Measurements from ENCODE around the gene AKAP8L. TPM values are rescaled to one million over a fixed set of nuclear protein-coding genes. Genes with fewer than 3 reads are reported as not detected.
A peak's percentile ranks its signal among the peaks of the same experiment; 100 is the strongest.

AKAP8L gene
- total and polyA plus RNA-seq, 8 donors = 32.7 to 239 (median 52.6) TPM

GRCh38 chr19:15437355-15438123 is 18.8 kb upstream of the AKAP8L start:
- intact Hi-C loops (cut with DNase I) = no loop called here
- DNase-seq = no peak
- no peak for FAIRE-seq
- H3K9me3 ChIP-seq = no peaks in the 10 kb centered on the region
- H3K4me3 ChIP-seq = no peak overlapping the region
- H3K4me1 ChIP-seq = peaks cover 0 to 4% (median 0%) of the 10 kb centered on the region in 3 donors
- no peaks in the 10 kb centered on the region for H3K27me3 ChIP-seq
- peak in 1 of 4 donors; percentile 2 for ATAC-seq
- no peak for TF ChIP-seq CTCF (IDR thresholded peaks at IDR 0.05)
- H3K36me3 ChIP-seq = no peaks in the 10 kb centered on the region
- 60 to 70% methylated on average over 10 of the region's 10 CpGs for WGBS, 2 donors
- H3K27ac ChIP-seq = peak overlapping the region in 1 of 4 donors; percentile 18

- Histone ChIP-seq H3K9me3 (no peaks in the 10 kb centered on the region), H3K27me3 (no peaks in the 10 kb centered on the region), H3K27ac (no peak overlapping the region), H3K36me3 (no peaks in the 10 kb centered on the region), H3K4me3 (no peak overlapping the region), H3K4me1 (peaks cover 0 to 4% (median 0%) of the 10 kb centered on the region in 3 donors)
- ATAC-seq (no peak), FAIRE-seq (no peak), DNase-seq (no peak)
- 91% methylated on average over 14 to 15 of the region's 15 CpGs for WGBS, 2 donors
- TF ChIP-seq CTCF (IDR thresholded peaks at IDR 0.05) = no peak
- intact Hi-C loops (cut with DNase I) = no loop called here
Measured at GRCh38 chr19:15436826-15437110, 18.0 kb upstream of the AKAP8L start.

- ATAC-seq (no peak), DNase-seq (no peak), FAIRE-seq (no peak)
- intact Hi-C loops (cut with DNase I) = no loop called here
- H3K36me3 ChIP-seq = no peaks in the 10 kb centered on the region
- WGBS, 2 donors = 79 to 87% methylated on average over 10 of the region's 10 CpGs
- no peaks in the 10 kb centered on the region for H3K27me3 ChIP-seq
- H3K4me1 ChIP-seq = peaks cover 0 to 10% (median 0%) of the 10 kb centered on the region in 3 donors
- no peak for TF ChIP-seq CTCF (IDR thresholded peaks at IDR 0.05)
- no peaks in the 10 kb centered on the region for H3K9me3 ChIP-seq
- no peak overlapping the region for H3K27ac ChIP-seq
- no peak overlapping the region for H3K4me3 ChIP-seq
Measured at GRCh38 chr19:15436012-15436825, 17.4 kb upstream of the AKAP8L start.

- intact Hi-C loops (cut with DNase I) = no loop called here
- no peaks in the 10 kb centered on the region for H3K27me3 ChIP-seq
- H3K4me1 ChIP-seq = peaks cover 0 to 18% (median 4%) of the 10 kb centered on the region in 3 donors
- FAIRE-seq = no peak
- WGBS, 2 donors = 68 to 70% methylated on average over 8 of the region's 8 CpGs
- peak overlapping the region; percentile 61 to 71 (median 68) for H3K4me3 ChIP-seq
- no peaks in the 10 kb centered on the region for H3K9me3 ChIP-seq
- H3K36me3 ChIP-seq = no peaks in the 10 kb centered on the region
- no peak for ATAC-seq
- DNase-seq = peak in 1 of 6 donors; percentile 60
- H3K27ac ChIP-seq = peak overlapping the region; percentile 63 to 86 (median 78)
- TF ChIP-seq CTCF (IDR thresholded peaks at IDR 0.05) = no peak
Measured at GRCh38 chr19:15433519-15434069, 14.8 kb upstream of the AKAP8L start.
